KG1 (cell line): ENCODE results near the gene PRLH.

Experiments used
- DNase-seq: peaks from one replicate; lab custom pipeline; 2025; lab: John Stamatoyannopoulos, UW

Gene PRLH

GRCh38 chr2:237565974-237566373, 400 bp upstream of the PRLH start:
- no peak for DNase-seq

GRCh38 chr2:237567276-237568029, 1.1 kb downstream of the PRLH start:
- no peak for DNase-seq

- no peak for DNase-seq
Measured at GRCh38 chr2:237568121-237568660, 1.8 kb downstream of the PRLH start.

GRCh38 chr2:237569041-237569440, 2.7 kb downstream of the PRLH start:
- DNase-seq = no peak

- no peak for DNase-seq
Measured at GRCh38 chr2:237569896-237570295, 3.5 kb downstream of the PRLH start.

- no peak for DNase-seq
Measured at GRCh38 chr2:237570776-237571335, 4.5 kb downstream of the PRLH start.

GRCh38 chr2:237571551-237571950, 5.2 kb downstream of the PRLH start:
- no peak for DNase-seq

- peak; percentile 50 for DNase-seq
Measured at GRCh38 chr2:237572021-237572741, 5.8 kb downstream of the PRLH start.

- no peak for DNase-seq
Measured at GRCh38 chr2:237572742-237573101, 6.3 kb downstream of the PRLH start.

GRCh38 chr2:237573721-237574415, 7.5 kb downstream of the PRLH start:
- no peak for DNase-seq

GRCh38 chr2:237574467-237574866, 8.1 kb downstream of the PRLH start:
- no peak for DNase-seq

- DNase-seq = no peak
Measured at GRCh38 chr2:237574894-237575868, 8.8 kb downstream of the PRLH start.

- DNase-seq = no peak
Measured at GRCh38 chr2:237575869-237576862, 9.8 kb downstream of the PRLH start.

- no peak for DNase-seq
Measured at GRCh38 chr2:237576974-237577373, 10.6 kb downstream of the PRLH start.

- DNase-seq = no peak
Measured at GRCh38 chr2:237577458-237577857, 11.1 kb downstream of the PRLH start.

- DNase-seq = no peak
Measured at GRCh38 chr2:237577956-237578870, 11.8 kb downstream of the PRLH start.

- DNase-seq = no peak
Measured at GRCh38 chr2:237581326-237581725, 15.0 kb downstream of the PRLH start.
